Psoas muscle (tissue), 8 donors: ENCODE data around the gene KEL. TPM values are rescaled to one million over a fixed set of nuclear protein-coding genes. Genes with fewer than 3 reads are reported as not detected.

Experiments
- ATAC-seq, 4 donors: fragments of 200-7000 bp; cut with Tn5 transposase; one replicate each; pipeline ENCODE4 v1.9.1; 2020; ENCODE audit warnings: moderate library complexity in 3 of 4, mild to moderate bottlenecking in 2 of 4
- DNase-seq, 2 donors: peaks; one replicate each; pipeline ENCODE4 v3.0.0-alpha.2; 2020
- H3K27ac ChIP-seq: fragments of 200-600 bp; one replicate; pipeline ENCODE4 v1.8.0; 2022
- H3K27me3 ChIP-seq, 3 donors: fragments of 200-600 bp in 1 of 3; one replicate each; pipeline versions ENCODE4 v1.6.1 to v1.8.0; 2013 to 2022; ENCODE audit warnings: low read length in 2 of 3, mild to moderate bottlenecking in 2 of 3, moderate library complexity in 1 of 3; ENCODE audit not compliant: insufficient read depth in 3 of 3
- H3K36me3 ChIP-seq, 2 donors: fragments of 200-600 bp in 1 of 2; one replicate each; pipeline versions ENCODE4 v1.6.1 to v1.8.0; 2013 to 2022; ENCODE audit warnings: low read depth in 1 of 2, mild to moderate bottlenecking in 1 of 2, moderate library complexity in 1 of 2; ENCODE audit not compliant: insufficient read depth in 1 of 2
- H3K4me1 ChIP-seq: fragments of 200-600 bp; one replicate; pipeline ENCODE4 v1.8.0; 2022
- H3K4me3 ChIP-seq: fragments of 200-600 bp; one replicate; pipeline ENCODE4 v1.8.0; 2022; ENCODE audit warnings: mild to moderate bottlenecking
- H3K9me3 ChIP-seq: fragments of 200-600 bp; one replicate; pipeline ENCODE4 v1.8.0; 2022
- WGBS, 3 donors: extraction: QIAGEN DNeasy Blood & Tissue Kit; methylation state at CpG; one replicate each; pipeline versions ENCODE4 v1.1.6 to v1.1.7; 2013; 5-methylcytosine and 5-hydroxymethylcytosine counted together
- intact Hi-C, 2 donors: fragments of 100-400 bp; cut with DNase I; formaldehyde crosslinking; loops; one replicate each; pipeline versions ENCODE4 v1.11.0 to v1.14.2; 2022
- polyA plus RNA-seq, 3 donors: library from polyadenylated mRNA; stranded (reverse); fragments of 200-250 nt; gene quantifications; one replicate each; pipeline ENCODE4 v1.2.3, GENCODE V29; 2013
- total RNA-seq, 4 donors: library from RNA; stranded (reverse); fragmentation: NEBNext Ultra II Directional in 2 of 4; extraction: Animal tissue kit (Norgen Biotek cat#: 25700) in 2 of 4; gene quantifications; one replicate each; pipeline versions ENCODE4 v1.2.1 to v1.2.4, GENCODE V29; 2021 to 2023
- TF ChIP-seq, protein P1 (sequence below): fragments of 200-600 bp; IDR thresholded peaks from one replicate; pipeline ENCODE4 v1.8.0; 2022; ENCODE audit warnings: antibody characterized with exemption
- donor health status: healthy with polysubstance abuse.
- donor health status: DM: no; HTN: no; CAD: no; lungs with moderate emphysema.
- donor health status: Bipolar disorder and iron deficiency.
- donor health status: healthy.
- donor health status: DM: yes; HTN: yes; CAD: no.
- donor health status: DM: no; HTN: no; CAD: no.
- donor health status: DM: no; HTN: no; CAD: no.
- donor health status: DM: yes; HTN: yes; CAD: no.

KEL gene
- total and polyA plus RNA-seq, 7 donors = 0.01 to 0.69 (median 0.30) TPM; not detected in 2

DNA sequence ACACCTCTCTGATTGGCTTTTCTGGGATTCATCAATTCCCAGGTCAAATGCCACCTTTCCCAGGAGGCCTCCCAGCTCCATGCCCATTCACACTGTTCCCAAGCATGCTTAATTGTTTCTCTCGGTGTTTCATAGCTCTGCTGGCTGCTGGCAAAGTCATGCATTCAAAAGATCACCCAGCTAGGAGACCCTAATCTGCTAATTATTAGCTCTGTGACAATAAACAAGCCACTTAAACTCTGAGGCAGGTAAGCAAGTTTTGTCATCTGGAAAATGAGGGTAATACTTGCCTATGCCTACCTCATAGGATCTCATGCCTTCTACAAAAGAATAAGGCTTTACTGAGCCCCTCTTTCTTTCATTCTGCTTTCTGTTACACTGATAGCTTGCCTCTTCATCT lies 828 bp upstream of the KEL start:
- TF ChIP-seq, protein P1, sequence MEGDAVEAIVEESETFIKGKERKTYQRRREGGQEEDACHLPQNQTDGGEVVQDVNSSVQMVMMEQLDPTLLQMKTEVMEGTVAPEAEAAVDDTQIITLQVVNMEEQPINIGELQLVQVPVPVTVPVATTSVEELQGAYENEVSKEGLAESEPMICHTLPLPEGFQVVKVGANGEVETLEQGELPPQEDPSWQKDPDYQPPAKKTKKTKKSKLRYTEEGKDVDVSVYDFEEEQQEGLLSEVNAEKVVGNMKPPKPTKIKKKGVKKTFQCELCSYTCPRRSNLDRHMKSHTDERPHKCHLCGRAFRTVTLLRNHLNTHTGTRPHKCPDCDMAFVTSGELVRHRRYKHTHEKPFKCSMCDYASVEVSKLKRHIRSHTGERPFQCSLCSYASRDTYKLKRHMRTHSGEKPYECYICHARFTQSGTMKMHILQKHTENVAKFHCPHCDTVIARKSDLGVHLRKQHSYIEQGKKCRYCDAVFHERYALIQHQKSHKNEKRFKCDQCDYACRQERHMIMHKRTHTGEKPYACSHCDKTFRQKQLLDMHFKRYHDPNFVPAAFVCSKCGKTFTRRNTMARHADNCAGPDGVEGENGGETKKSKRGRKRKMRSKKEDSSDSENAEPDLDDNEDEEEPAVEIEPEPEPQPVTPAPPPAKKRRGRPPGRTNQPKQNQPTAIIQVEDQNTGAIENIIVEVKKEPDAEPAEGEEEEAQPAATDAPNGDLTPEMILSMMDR = no peak
- intact Hi-C loops = no loop called here
- no peaks in the 10 kb centered on the region for H3K4me1 ChIP-seq
- no peak overlapping the region for H3K27ac ChIP-seq
- no peaks in the 10 kb centered on the region for H3K9me3 ChIP-seq
- ATAC-seq = no peak
- H3K36me3 ChIP-seq = no peaks in the 10 kb centered on the region
- H3K27me3 ChIP-seq = no peaks in the 10 kb centered on the region
- H3K4me3 ChIP-seq = no peak overlapping the region
- WGBS, 3 donors = 17 to 33% (median 21%) methylated on average over 1 of the region's 1 CpG
- no peak for DNase-seq

DNA sequence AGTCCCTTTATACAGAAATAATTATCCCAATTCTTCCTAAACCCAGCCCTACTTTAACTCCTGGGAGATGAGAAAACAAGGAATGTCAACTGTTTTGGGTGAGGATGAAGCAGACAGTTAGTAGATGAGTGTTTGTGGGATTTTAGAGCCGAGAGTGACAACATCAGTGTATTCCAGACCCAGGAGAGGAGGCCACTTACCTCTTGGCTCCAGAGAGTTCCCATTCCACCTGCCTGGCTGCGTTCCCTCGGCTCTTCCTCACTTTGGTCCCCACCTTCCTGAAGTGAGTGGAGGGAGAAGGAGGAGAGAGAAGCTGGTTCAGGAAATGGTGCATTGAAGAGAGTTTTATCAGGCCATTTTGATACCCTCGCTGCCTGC lies 579 bp downstream of the KEL start:
- no peak overlapping the region for H3K4me3 ChIP-seq
- no peak for DNase-seq
- no peaks in the 10 kb centered on the region for H3K27me3 ChIP-seq
- TF ChIP-seq, protein P1 = no peak
- no peak for ATAC-seq
- no peak overlapping the region for H3K27ac ChIP-seq
- intact Hi-C loops = no loop called here
- H3K4me1 ChIP-seq = no peaks in the 10 kb centered on the region
- no peaks in the 10 kb centered on the region for H3K9me3 ChIP-seq
- no peaks in the 10 kb centered on the region for H3K36me3 ChIP-seq
- 81 to 93% (median 86%) methylated on average over 4 of the region's 4 CpGs for WGBS, 3 donors

DNA sequence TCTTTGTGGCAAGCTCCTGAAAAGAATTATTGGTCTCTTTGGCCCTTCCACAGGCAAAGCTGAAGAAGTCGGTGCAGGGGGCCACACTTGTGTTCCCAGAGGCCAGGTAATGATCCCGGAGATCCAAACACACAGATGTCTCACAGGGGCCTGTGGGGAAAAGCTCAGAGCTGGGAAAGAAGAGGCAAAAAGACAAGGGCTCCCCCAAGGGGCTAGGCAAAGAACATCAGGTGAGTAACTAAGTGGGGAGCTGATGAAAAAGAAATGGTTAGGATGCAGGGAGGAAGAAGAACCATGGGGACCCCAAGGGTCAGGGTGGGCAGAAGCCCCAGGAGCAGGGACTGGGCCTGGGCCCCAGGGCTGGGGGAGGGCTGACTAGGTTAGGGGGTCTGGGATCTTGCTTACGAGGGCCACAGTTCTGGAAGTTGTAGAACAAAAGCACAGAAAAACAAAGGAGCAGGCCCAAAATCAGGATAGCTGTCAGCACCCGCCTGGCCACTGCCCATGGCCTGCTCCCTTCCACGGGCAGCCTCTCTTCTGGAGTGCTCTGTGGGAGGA lies 1.1 kb downstream of the KEL start:
- ATAC-seq (no peak), DNase-seq (no peak)
- H3K27me3 ChIP-seq = no peaks in the 10 kb centered on the region
- WGBS, 3 donors = 84 to 91% (median 87%) methylated on average over 5 of the region's 5 CpGs
- H3K4me3 ChIP-seq = no peak overlapping the region
- no peaks in the 10 kb centered on the region for H3K36me3 ChIP-seq
- TF ChIP-seq, protein P1 = no peak
- no peaks in the 10 kb centered on the region for H3K9me3 ChIP-seq
- no peak overlapping the region for H3K27ac ChIP-seq
- no peaks in the 10 kb centered on the region for H3K4me1 ChIP-seq
- intact Hi-C loops = no loop called here

DNA sequence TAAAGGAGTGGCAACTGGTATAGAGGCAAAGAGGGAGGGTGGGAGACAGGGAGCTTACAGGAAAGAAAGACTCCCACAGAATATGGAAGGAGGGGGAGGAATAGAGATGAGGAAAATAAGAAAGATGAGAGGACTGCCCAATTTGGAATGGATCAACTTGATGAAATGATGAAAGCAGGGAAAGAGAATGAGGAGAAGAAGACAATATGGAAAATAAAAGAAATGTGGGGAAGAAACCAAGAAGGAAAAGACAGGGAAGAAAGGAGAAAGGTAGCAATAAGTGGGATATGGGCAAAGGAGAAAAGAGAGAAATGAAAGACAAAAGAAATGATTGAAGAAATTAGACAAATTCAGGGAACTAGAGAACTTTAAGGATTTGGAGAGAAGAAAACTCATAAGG lies 3.0 kb downstream of the KEL start:
- no peaks in the 10 kb centered on the region for H3K4me1 ChIP-seq
- no peaks in the 10 kb centered on the region for H3K36me3 ChIP-seq
- intact Hi-C loops = no loop called here
- no peaks in the 10 kb centered on the region for H3K27me3 ChIP-seq
- TF ChIP-seq, protein P1 = no peak
- no peak overlapping the region for H3K4me3 ChIP-seq
- DNase-seq (no peak), ATAC-seq (no peak)
- no peaks in the 10 kb centered on the region for H3K9me3 ChIP-seq
- no peak overlapping the region for H3K27ac ChIP-seq

DNA sequence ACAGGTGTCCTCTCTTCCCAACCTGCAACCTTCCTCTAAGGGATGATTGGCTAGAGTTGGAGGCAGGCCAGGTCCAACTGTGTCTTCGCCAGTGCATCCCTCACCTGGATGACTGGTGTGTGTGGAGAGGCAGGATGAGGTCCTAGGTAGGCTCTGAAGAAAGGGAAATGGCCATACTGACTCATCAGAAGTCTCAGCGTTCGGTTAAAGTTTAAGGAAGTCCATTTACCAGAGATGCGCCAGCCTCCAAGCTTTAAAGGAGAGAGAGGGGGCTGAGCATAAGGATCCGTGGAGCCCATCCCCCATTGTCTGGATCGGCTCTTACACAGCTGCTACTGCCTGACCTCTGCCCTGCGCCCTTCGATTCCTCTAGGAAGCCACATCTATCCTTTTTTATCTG lies 4.4 kb downstream of the KEL start:
- H3K27ac ChIP-seq = no peak overlapping the region
- no peak for DNase-seq
- TF ChIP-seq, protein P1 = no peak
- intact Hi-C loops = no loop called here
- H3K4me1 ChIP-seq = no peaks in the 10 kb centered on the region
- no peak for ATAC-seq
- H3K9me3 ChIP-seq = no peaks in the 10 kb centered on the region
- 69 to 78% (median 76%) methylated on average over 8 of the region's 8 CpGs for WGBS, 3 donors
- H3K36me3 ChIP-seq = no peaks in the 10 kb centered on the region
- H3K4me3 ChIP-seq = no peak overlapping the region
- no peaks in the 10 kb centered on the region for H3K27me3 ChIP-seq
